Raji (cell line): Measurements from ENCODE around the gene TMEM187.

Source experiments
- POLR2A ChIP-seq: IDR thresholded peaks from 2 replicates; pipeline ENCODE4 v1.6.1; 2011; ENCODE audit warnings: low read depth, low read length, control low read depth; ENCODE audit not compliant: insufficient read depth

The TMEM187 gene

DNA sequence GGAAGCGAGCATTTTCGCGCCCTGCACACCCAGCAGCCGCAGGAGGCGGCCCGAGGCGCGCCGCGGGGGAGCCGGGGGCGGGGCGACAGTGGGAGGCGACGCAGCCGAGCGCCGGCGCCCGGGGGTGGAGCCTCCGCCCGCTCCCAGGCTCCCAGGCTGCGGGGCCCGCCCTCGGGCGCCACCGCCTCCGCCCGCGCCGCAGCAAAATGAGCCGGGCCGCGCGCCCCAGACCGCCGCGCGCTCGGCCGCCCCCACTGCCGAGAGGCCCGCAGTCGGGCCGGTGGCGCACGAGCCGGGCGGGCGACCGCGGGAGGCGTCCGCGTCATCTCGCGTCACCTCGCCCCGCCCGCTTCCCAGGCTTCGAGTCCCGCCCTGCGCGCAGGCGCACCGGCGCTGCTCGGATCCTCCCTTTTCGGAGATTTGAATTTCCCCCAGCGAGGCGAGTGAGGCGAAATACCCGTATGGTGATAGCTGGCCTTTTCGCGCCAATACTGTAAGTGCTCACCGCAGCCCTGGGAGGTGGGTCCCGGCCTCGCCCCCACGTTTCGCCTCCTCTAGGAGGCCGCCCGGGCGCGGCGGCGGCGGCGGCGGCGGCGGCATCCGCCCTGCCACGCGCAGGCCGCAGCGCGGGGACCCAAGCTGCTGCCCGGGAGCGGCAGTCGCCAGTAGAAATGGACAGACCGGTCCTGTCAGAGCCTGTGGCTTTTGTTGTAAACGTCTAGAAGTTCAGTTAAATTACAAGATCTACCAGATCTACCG, at the start of gene TMEM187:
Gene TMEM187, plus strand, starts transcription at position 387 of the 759 bp plus-strand sequence. CDS start 9,309 bp downstream, outside the sequence.
- peak; percentile 57 for TF ChIP-seq POLR2A

DNA sequence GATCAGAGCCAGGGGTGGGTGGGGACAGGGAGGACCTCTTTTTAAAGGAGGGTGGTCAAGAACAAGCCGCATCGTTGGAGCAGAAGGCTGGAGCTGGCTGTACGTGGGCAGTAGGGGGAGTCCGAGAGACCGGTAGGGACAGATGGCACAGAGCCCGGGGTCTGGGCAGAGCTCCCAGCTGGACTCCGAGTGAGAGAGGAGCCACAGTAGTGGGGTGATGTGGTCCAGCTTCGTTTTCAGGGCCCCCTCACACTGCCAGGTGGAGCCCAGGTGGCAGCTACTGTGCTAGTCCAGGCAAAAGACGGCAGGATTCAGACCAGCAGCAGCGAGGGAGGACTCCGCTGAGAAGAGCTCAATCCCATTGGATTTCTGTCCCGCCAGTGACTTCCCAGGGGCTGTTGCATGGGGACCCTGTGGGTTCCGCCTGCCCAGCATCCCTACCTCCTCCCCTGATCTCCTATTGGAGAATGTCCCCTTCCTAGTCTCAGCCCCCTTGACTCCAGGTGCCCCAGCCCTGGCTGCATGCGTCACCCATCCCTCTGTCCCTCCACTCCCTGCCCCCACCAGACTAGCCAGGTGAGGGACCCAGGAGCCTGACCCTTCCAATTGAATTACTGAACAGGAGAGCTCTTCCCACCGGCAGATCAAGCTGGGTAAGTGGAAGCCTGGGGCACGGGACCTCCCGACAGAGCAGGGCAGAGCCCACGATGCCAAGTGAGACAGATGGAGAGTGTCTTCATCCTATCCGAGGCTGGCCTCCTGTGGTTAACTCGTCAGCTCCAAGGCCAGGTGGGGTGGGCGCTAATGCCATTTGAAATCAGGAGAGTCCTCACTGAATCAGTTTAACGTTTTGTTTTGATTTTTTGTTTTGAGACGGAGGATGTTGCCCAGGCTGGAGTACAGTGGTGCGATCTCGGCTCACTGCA, 49.4 kb upstream of the TMEM187 start:
- TF ChIP-seq POLR2A, result no peak

DNA sequence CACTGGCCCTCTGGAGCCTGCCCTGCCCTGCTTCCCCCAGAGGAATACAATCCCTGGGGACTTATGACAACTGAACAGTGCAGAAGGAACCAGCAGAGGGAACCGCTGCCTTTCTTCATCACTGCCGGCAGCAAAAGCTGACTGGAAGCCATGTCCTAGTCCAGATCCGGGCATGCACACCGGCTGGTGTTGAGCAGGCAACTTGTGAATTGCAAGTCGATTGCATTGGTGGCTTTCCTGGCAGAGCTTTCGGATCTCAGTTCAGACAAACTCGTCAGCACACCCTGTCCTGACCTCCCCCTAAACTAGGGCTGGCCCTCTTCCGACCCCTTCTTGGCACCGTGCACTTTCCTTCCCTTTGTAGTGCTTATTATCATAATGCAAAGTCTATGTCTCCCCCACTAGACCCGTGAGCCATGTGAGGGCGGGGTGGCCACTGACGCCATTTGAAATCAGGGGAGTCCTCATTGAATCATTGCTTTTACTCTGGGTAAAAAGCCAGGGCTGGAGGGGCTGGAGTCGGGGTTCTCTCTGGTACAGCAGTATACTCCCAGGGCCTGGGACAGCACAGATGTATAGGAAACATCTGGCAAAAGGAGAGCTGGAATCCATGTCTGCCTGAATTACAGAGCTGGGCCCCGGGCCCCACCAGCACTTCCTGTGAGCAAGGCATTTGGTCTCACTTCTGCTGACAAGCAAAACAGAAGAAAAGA, 48.2 kb upstream of the TMEM187 start:
- peak; percentile 17; the same call in 1 of the 2 replicates for TF ChIP-seq POLR2A

DNA sequence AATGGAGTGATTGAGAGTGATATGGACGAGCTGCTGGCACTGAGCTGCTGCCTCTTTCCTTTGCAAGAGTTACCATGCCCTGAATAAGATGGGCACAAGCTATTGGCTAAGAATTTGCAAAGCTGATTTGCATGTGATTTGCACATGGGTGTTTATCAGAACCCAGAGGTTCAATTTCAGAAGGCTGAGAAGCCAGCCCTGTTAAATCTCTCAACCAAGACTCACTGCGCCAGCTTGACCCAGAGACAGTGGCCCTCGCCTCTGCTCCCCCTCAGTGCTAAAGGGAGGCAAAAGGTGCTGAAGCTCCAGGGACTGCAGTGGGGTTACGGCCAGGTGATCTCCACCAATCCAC, 47.2 kb upstream of the TMEM187 start:
- TF ChIP-seq POLR2A, result peak; percentile 96

GRCh38 chrX:153925739-153926551, 46.6 kb upstream of the TMEM187 start, which contains the start of gene ARHGAP4:
TSS of gene ARHGAP4 (minus strand) at chrX:153926264. CDS start at chrX:153926202, 62 bp downstream.
- TF ChIP-seq POLR2A, result peak; percentile 44; the same call in 1 of the 2 replicates

DNA sequence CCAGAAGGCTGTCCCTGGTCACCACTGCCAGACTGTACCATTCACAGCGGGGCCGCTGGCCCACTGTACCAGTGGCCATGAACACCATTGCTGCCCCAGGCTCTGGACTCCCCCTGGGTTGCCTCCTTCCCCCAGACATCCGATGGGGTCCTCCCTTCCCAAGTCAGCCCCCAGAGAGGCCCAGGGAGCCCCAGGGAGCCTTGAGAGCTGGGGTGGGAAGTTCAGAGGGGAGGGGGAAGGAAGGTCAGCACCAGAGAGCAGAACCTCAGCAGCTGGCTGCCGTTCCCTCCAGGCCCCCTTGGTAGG, 46.0 kb upstream of the TMEM187 start:
- TF ChIP-seq POLR2A, result no peak

DNA sequence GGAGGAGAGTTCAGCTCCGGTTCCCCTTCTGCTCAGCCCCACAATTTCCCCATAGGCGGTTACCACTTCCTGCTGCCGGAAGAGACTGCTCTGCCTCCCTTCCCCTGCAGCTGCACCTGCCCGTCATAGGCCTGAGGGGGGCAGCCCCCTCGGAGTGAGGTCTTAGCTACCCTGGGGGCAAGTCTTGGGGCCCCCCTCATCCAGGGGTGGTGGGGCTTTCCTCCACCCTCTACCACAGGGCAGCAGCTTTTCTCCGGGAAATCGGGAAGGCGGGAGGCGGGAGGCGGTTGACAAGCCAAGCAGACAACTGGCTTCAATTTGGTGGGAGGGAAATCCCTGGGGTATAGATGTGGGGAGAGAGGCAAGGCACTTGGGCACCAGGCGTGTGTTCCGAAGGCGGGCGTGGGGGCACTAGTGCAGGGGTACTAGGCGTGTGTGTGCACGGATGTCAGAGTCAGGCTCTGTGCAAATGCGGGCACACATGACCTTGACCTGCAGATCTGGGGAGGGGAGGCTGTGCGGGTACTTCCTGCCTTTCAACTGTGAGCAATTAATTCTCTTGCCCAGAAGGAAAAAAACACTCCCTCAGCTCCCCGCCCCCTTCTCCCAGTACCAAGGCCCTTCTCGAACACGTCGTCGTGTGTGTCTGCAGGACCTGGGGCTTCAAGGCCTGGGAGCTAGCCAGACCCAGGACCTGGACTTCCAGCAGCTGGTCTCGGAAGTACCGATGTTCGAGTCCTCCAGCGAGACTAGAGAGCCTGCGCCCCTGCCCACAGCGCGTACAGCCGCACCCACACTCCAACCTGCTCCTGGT, 45.5 kb upstream of the TMEM187 start:
- peak; percentile 62 for TF ChIP-seq POLR2A

GRCh38 chrX:153927672-153927921, 45.0 kb upstream of the TMEM187 start:
- TF ChIP-seq POLR2A, result no peak

- peak; percentile 61 for TF ChIP-seq POLR2A
Measured at GRCh38 chrX:153927922-153928760, 44.4 kb upstream of the TMEM187 start.

GRCh38 chrX:153928846-153929245, 43.7 kb upstream of the TMEM187 start:
- TF ChIP-seq POLR2A, result no peak

DNA sequence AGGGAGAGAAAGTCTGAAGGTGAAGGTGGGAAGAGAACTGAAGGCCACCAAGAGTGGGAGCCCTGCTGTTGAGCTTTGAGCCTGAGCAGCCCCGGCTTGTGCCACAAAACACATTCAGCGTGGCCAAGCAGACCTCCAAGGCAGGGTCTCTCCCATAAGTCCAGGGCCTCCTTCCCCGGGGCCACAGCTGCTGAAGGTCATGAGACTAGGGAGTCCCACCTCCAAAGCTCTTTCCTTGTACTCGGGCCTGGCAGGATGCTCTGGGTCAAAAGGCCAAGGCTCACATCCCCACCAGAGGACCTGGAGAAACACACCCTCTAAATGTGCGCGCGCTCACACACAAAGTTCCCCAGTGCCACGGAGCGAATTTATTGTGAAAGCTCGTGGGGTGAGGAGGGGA, 43.0 kb upstream of the TMEM187 start:
- TF ChIP-seq POLR2A, result no peak

DNA sequence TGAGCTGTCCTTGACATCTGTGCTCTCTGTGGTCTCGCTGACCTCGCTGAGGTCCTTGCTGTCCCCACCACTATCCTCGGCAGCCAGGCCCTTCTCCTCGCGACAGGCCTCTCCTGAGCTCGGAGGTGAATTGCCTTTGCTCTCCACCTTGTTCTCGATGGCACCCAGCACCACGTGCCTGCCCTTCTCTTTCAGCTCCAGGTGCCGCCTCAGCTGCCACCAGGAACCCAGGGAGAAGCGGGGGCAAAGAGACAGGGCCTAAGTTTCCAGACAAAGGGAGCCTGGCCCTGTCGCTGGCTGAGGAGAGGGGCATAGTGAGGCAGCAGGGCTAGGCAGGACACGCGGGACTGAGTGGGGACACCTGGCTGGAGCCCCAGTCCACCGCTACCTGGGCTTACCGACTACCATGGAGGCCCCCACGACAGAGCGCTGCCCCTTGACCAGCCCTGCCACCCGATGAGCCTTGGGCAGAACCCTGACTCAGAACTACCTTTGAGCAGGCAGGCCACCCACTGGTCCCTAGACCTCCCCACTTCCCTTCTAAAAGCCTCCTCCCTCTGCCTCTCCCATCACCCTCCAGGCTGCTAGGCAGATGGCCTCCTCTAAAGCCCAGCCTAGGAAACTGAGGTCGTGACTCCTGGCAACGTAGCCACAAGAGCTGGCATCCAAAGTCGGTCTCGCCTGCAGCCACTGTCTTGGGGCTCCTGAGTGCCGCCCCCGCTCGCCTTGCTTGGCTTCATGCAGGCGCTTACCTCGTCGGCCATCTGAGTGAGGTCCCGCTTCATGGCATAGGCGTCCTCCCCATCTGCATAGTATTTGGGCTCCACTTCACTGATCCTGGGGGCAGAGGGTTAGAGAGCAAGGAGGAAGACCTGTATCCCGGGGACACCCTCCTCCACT, 42.3 kb upstream of the TMEM187 start:
- no peak for TF ChIP-seq POLR2A

DNA sequence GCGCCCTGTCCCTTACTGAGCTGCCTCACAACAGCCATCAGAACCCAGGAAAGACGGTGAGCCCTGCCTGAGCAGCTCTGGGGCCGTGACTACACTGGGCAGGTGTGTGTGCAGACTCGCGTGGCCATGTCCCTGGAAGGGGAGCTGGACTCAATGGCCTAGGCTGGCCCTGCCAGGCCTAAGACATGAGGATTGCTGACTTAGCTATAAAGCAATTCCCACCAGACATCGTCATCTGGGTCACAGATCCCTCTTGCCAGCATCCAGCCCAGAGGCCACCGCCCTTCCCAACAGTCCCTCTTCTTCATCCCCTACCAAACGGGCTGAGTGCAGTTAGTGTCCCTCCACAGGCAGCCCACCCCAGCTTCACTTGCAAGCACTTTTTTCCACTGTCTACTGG, 41.4 kb upstream of the TMEM187 start:
- no peak for TF ChIP-seq POLR2A

- no peak for TF ChIP-seq POLR2A
Measured at GRCh38 chrX:153931748-153932147, 40.8 kb upstream of the TMEM187 start.
